Suprapubic skin (tissue), 4 donors: ENCODE results near the gene BAIAP2. TPM values are rescaled to one million over a fixed set of nuclear protein-coding genes. Genes with fewer than 3 reads are reported as not detected.

Experiments
- DNase-seq, 2 donors: peaks; one replicate each; pipeline ENCODE4 v3.0.0-alpha.2; 2019; ENCODE audit warnings: low spot score in 2 of 2
- H3K27ac ChIP-seq: fragments of 200-600 bp; sonication (generic); one replicate; pipeline ENCODE4 v1.5.1; 2019
- H3K27me3 ChIP-seq: fragments of 200-600 bp; sonication (generic); one replicate; pipeline ENCODE4 v1.5.1; 2019
- H3K36me3 ChIP-seq: fragments of 200-600 bp; sonication (generic); one replicate; pipeline ENCODE4 v1.5.1; 2019
- H3K4me1 ChIP-seq: fragments of 200-600 bp; sonication (generic); one replicate; pipeline ENCODE4 v1.5.1; 2019
- H3K4me3 ChIP-seq: fragments of 200-600 bp; sonication (generic); one replicate; pipeline ENCODE4 v1.5.1; 2019; ENCODE audit warnings: mild to moderate bottlenecking
- H3K9me3 ChIP-seq: fragments of 200-600 bp; sonication (generic); one replicate; pipeline ENCODE4 v1.5.1; 2019
- CTCF ChIP-seq, 2 donors: fragments of 200-600 bp in 1 of 2; fragments of 450-650 bp in 1 of 2; sonication (generic) in 1 of 2; IDR thresholded peaks; one replicate each; pipeline ENCODE4 v1.5.1; 2016 to 2019; ENCODE audit warnings: antibody characterized with exemption in 2 of 2, mild to moderate bottlenecking in 1 of 2, moderate library complexity in 1 of 2
- EP300 ChIP-seq: sonication (generic); formaldehyde crosslinking; IDR thresholded peaks from one replicate; pipeline ENCODE4 v1.6.1; 2017; ENCODE audit warnings: antibody characterized with exemption
- POLR2A ChIP-seq, 2 donors: fragments of 450-650 bp; IDR thresholded peaks; one replicate each; pipeline ENCODE4 v1.6.1; 2017; ENCODE audit warnings: antibody characterized with exemption in 2 of 2, mild to moderate bottlenecking in 2 of 2, moderate library complexity in 2 of 2
- POLR2AphosphoS5 ChIP-seq, 3 donors: sonication (generic); formaldehyde crosslinking; IDR thresholded peaks; one replicate each; pipeline ENCODE4 v1.6.1; 2017; ENCODE audit warnings: antibody characterized with exemption in 3 of 3
- WGBS: methylation state at CpG from one replicate; pipeline ENCODE4 v1.1.5; 2018; 5-methylcytosine and 5-hydroxymethylcytosine counted together
- total RNA-seq, 4 donors: library from RNA; depleted of rRNA; stranded (reverse); fragments of >200 nt; gene quantifications; one replicate each; pipeline ENCODE4 v1.1.0, GENCODE V29; 2016

BAIAP2 gene
- total RNA-seq, 4 donors from 2014 or later, result 214 to 283 (median 260) TPM

GRCh38 chr17:81021531-81022343 lies 13.2 kb upstream of the BAIAP2 start:
- Histone ChIP-seq H3K4me3 (no peak overlapping the region), H3K27ac (no peak overlapping the region), H3K36me3 (no peaks in the 10 kb centered on the region), H3K27me3 (peaks cover 6% of the 10 kb centered on the region), H3K9me3 (no peaks in the 10 kb centered on the region), H3K4me1 (peaks cover 71% of the 10 kb centered on the region)
- TF ChIP-seq EP300 (no peak), CTCF (IDR thresholded peaks at IDR 0.05) (no peak), POLR2A (IDR thresholded peaks at IDR 0.05) (no peak), POLR2AphosphoS5 (IDR thresholded peaks at IDR 0.05) (no peak)
- DNase-seq, result no peak
- WGBS, result 88% methylated on average over 17 of the region's 19 CpGs

GRCh38 chr17:81022344-81022676 lies 12.6 kb upstream of the BAIAP2 start:
- Histone ChIP-seq H3K27ac (no peak overlapping the region), H3K36me3 (no peaks in the 10 kb centered on the region), H3K4me3 (no peak overlapping the region), H3K27me3 (peaks cover 6% of the 10 kb centered on the region), H3K9me3 (no peaks in the 10 kb centered on the region), H3K4me1 (peaks cover 74% of the 10 kb centered on the region)
- no peak for TF ChIP-seq EP300
- no peak for TF ChIP-seq POLR2A (IDR thresholded peaks at IDR 0.05)
- no peak for TF ChIP-seq CTCF (IDR thresholded peaks at IDR 0.05)
- no peak for TF ChIP-seq POLR2AphosphoS5 (IDR thresholded peaks at IDR 0.05)
- 86% methylated on average over 1 of the region's 6 CpGs for WGBS
- no peak for DNase-seq

DNA sequence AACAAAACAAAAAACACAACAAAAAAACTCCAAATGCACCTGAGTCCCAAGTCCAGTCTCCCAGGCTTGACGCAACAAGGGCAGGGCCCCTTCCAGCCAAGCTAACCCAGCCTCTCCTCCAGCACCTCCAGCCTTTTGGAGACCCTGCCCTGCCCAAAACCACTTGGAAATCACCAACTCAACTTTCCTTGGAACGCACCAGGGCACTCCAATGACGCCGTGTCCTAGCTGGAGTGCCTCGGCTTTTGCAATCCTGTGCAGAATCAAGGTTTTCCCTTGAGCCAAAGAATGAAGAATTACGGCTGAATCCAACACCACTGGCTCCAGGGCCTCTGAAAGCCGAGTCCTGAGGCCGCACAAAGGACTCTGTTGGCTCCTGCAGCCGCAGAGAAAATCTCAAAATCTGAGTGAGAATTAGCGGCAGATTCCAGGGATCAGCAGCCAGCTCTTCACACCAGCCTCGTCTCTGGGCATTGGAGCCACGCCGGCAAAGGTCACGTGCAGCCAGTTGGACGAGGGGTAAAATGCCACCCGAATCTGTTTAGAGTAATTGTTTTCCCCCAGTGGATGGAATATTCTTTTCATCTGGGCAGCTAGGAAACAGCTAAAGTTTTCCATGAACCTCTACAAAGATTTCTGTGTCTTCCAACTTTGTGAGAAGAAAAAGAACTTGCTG lies 9.7 kb upstream of the BAIAP2 start:
- peaks cover 62% of the 10 kb centered on the region for H3K4me1 ChIP-seq
- no peak overlapping the region for H3K4me3 ChIP-seq
- TF ChIP-seq POLR2A (IDR thresholded peaks at IDR 0.05) (no peak), POLR2AphosphoS5 (IDR thresholded peaks at IDR 0.05) (peak in 1 of 3 donors; percentile 5), CTCF (IDR thresholded peaks at IDR 0.05) (no peak), EP300 (no peak)
- DNase-seq, result peak in 1 of 2 donors; percentile 61
- no peaks in the 10 kb centered on the region for H3K9me3 ChIP-seq
- 70% methylated on average over 16 of the region's 16 CpGs for WGBS
- peak overlapping the region; percentile 38 for H3K27ac ChIP-seq
- H3K27me3 ChIP-seq, result peaks cover 17% of the 10 kb centered on the region
- H3K36me3 ChIP-seq, result no peaks in the 10 kb centered on the region

GRCh38 chr17:81025741-81026129 lies 9.2 kb upstream of the BAIAP2 start:
- Histone ChIP-seq H3K27me3 (peaks cover 17% of the 10 kb centered on the region), H3K4me1 (peaks cover 56% of the 10 kb centered on the region), H3K36me3 (no peaks in the 10 kb centered on the region), H3K9me3 (no peaks in the 10 kb centered on the region), H3K4me3 (no peak overlapping the region), H3K27ac (peak overlapping the region; percentile 38)
- WGBS, result 75% methylated on average over 22 of the region's 22 CpGs
- TF ChIP-seq POLR2AphosphoS5 (IDR thresholded peaks at IDR 0.05) (no peak), POLR2A (IDR thresholded peaks at IDR 0.05) (no peak), EP300 (no peak), CTCF (IDR thresholded peaks at IDR 0.05) (no peak)
- peak in 1 of 2 donors; percentile 68 for DNase-seq

GRCh38 chr17:81026266-81027036 lies 8.5 kb upstream of the BAIAP2 start:
- Histone ChIP-seq H3K9me3 (no peaks in the 10 kb centered on the region), H3K4me3 (no peak overlapping the region), H3K4me1 (peaks cover 49% of the 10 kb centered on the region), H3K27me3 (peaks cover 17% of the 10 kb centered on the region), H3K27ac (peak overlapping the region; percentile 38), H3K36me3 (no peaks in the 10 kb centered on the region)
- TF ChIP-seq CTCF (IDR thresholded peaks at IDR 0.05), result no peak
- TF ChIP-seq POLR2A (IDR thresholded peaks at IDR 0.05), result no peak
- no peak for TF ChIP-seq POLR2AphosphoS5 (IDR thresholded peaks at IDR 0.05)
- no peak for TF ChIP-seq EP300
- no peak for DNase-seq
- 76% methylated on average over 18 of the region's 31 CpGs for WGBS
